ENCODE results near the gene SSC4D. TPM values are rescaled to one million over a fixed set of nuclear protein-coding genes. Genes with fewer than 3 reads are reported as not detected.

SSC4D gene
- total and polyA plus RNA-seq, 9 of the 15 experiments (the other 6 are each of a cell fraction or from before 2014, with no cell fraction given), result 0.06 to 1.1 (median 0.85) TPM; not detected in 1

GRCh38 chr7:76358481-76359110, 50.9 kb downstream of the SSC4D start, which contains the start of gene YWHAG (continued):
- TF ChIP-seq THAP12 (CRISPR knock-in tag; IDR thresholded peaks at IDR 0.05) (peak; percentile 96), ZNF717 (CRISPR knock-in tag; IDR thresholded peaks at IDR 0.05) (no peak), CHD1 (IDR thresholded peaks at IDR 0.05; ENCODE audit: low read length) (peak; percentile 88), ZFP1 (CRISPR knock-in tag; IDR thresholded peaks at IDR 0.05) (no peak), SMAD4 (CRISPR knock-in tag; conservative IDR thresholded peaks at IDR 0.05) (peak; percentile 65), ZNF592 (IDR thresholded peaks at IDR 0.05) (no peak), NR4A1 (CRISPR knock-in tag; IDR thresholded peaks at IDR 0.05) (peak; percentile 95; the same call in 1 of the 2 replicates), NR4A1 (tag; IDR thresholded peaks at IDR 0.05) (no peak; the same call in 1 of the 2 replicates), ZNF133 (CRISPR knock-in tag; IDR thresholded peaks at IDR 0.05) (no peak), POU5F1 (IDR thresholded peaks at IDR 0.05; ENCODE audit: borderline replicate concordance, low read depth, low read length, partially characterized antibody) (no peak), SRF (CRISPR knock-in tag; IDR thresholded peaks at IDR 0.05) (0 out of 4 replicates have a peak, but pooled peaks of 1 of the 2 experiments have one; percentile 4), FOXK1 (CRISPR knock-in tag; IDR thresholded peaks at IDR 0.05; ENCODE audit: borderline replicate concordance) (peak; percentile 78; the same call in 1 of the 2 replicates)
- TF ChIP-seq, protein P1, sequence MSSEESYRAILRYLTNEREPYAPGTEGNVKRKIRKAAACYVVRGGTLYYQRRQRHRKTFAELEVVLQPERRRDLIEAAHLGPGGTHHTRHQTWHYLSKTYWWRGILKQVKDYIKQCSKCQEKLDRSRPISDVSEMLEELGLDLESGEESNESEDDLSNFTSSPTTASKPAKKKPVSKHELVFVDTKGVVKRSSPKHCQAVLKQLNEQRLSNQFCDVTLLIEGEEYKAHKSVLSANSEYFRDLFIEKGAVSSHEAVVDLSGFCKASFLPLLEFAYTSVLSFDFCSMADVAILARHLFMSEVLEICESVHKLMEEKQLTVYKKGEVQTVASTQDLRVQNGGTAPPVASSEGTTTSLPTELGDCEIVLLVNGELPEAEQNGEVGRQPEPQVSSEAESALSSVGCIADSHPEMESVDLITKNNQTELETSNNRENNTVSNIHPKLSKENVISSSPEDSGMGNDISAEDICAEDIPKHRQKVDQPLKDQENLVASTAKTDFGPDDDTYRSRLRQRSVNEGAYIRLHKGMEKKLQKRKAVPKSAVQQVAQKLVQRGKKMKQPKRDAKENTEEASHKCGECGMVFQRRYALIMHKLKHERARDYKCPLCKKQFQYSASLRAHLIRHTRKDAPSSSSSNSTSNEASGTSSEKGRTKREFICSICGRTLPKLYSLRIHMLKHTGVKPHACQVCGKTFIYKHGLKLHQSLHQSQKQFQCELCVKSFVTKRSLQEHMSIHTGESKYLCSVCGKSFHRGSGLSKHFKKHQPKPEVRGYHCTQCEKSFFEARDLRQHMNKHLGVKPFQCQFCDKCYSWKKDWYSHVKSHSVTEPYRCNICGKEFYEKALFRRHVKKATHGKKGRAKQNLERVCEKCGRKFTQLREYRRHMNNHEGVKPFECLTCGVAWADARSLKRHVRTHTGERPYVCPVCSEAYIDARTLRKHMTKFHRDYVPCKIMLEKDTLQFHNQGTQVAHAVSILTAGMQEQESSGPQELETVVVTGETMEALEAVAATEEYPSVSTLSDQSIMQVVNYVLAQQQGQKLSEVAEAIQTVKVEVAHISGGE (CRISPR knock-in tag; IDR thresholded peaks at IDR 0.05), result no peak
- TF ChIP-seq, protein P2, sequence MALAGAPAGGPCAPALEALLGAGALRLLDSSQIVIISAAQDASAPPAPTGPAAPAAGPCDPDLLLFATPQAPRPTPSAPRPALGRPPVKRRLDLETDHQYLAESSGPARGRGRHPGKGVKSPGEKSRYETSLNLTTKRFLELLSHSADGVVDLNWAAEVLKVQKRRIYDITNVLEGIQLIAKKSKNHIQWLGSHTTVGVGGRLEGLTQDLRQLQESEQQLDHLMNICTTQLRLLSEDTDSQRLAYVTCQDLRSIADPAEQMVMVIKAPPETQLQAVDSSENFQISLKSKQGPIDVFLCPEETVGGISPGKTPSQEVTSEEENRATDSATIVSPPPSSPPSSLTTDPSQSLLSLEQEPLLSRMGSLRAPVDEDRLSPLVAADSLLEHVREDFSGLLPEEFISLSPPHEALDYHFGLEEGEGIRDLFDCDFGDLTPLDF (CRISPR knock-in tag; IDR thresholded peaks at IDR 0.05), result no peak; the same call in 1 of the 2 replicates
- TF ChIP-seq, protein P3, sequence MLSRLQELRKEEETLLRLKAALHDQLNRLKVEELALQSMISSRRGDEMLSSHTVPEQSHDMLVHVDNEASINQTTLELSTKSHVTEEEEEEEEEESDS (CRISPR knock-in tag; IDR thresholded peaks at IDR 0.05), result no peak

All from K562 (cell line).